C1 segment of cervical spinal cord (tissue), 14 donors: ENCODE data around the gene MAD2L2.

Source experiments
- DNase-seq, 14 donors: peaks; one replicate each; lab custom pipeline; 2025; lab: John Stamatoyannopoulos, UW

The MAD2L2 gene

DNA sequence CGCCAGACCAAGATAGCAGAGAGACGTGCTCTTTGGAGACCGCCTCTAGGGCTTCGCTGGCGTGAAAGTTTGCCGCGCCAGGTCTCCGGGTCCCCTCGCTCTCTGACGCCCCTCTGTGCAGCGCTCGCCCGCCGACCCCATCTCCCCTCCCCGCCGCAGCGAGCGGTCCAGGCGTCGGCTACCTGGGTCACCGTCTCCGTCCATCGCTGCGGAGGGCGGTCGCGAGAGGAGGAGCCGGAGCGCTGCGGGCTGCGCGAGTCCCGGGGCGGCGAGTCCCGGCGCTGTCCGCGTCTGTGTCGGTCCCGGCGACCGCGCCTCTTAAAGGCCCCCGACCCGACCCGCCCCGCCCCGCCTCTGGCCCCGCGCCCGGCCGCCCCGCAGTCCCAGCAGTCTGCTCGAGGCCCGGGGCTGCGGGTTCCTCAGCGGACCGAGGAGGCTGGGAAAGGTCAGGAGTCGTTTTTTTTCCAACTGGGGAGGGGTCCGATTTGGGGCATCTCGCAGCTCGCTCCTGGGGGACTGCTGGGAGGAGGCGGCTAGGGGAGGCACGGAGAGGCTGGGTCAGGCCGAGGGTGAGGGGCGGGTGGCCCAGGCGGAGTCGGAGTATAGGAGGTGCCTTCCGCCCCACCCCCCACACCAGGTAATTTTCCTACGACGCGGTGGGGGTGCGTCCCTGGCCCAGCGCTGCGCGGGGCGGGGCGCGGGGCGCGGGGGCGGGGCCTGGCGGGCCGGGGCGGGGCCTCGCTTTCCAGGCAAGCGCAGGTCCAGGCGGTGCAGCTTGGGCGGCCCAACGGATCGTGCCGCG lies 26.6 kb downstream of the MAD2L2 start, which contains the start of the genes FBXO2 and FBXO44:
FBXO2 (minus strand) TSS at position 293 of the 802 bp plus-strand sequence; CDS start at position 204, 89 bp downstream.
FBXO44 (plus strand) TSS at position 741 of the 802 bp plus-strand sequence. CDS start 959 bp downstream, outside the sequence.
- peak in 12 of 14 donors; percentile 12 to 79 (median 40) for DNase-seq

DNA sequence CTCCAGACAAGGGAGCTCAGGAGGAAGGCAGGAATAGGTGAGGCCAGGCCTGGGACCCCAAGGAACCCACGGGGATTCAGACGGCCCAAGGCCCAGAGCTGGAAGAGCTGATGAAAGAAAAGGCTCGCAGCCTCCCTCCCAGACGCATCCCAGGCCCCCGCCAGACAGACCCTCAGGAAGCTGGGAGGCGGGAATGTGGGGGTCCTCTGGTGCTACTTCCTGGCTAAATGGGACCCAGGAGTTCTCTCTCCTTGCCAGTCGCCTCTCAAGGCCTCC lies 27.1 kb downstream of the MAD2L2 start:
- no peak for DNase-seq

DNA sequence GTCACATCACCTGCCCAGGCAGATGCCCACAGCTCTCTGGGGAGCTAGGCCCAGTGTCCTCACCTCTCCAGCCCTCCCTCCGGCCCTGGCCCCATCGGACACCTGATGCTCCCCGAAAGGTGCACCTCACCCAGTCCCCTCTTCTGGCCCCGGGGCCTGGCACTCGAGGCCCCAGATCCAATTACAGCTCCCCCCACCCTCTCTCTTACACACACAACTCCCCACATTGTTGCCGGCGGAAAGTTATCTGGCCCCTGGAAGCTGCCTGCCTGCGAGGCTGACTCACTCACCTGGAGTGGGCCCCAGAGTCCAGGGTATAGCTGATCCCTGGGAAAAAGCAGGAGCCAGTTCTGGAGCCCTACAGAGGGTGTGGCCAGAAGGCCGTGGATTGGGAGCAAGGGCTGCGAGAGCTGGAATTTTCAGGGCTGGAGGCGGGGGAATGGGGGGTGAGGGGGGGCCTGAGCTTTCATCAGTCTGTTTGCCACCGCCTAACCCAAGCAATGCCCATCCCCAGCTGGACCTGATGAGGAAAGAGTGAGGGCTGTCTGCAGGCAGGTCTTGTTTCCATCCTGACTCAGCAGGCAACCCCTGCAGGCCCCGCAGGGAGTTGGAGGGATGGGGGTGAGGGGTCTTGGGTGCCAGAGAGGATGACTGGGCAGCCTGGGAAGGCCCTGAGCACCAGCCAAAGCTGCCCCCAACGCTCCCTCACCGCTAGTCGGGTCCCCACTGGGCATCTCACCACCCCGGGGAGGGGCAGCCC lies 27.7 kb downstream of the MAD2L2 start:
- DNase-seq = peak in 5 of 14 donors; percentile 11 to 61 (median 22)

DNA sequence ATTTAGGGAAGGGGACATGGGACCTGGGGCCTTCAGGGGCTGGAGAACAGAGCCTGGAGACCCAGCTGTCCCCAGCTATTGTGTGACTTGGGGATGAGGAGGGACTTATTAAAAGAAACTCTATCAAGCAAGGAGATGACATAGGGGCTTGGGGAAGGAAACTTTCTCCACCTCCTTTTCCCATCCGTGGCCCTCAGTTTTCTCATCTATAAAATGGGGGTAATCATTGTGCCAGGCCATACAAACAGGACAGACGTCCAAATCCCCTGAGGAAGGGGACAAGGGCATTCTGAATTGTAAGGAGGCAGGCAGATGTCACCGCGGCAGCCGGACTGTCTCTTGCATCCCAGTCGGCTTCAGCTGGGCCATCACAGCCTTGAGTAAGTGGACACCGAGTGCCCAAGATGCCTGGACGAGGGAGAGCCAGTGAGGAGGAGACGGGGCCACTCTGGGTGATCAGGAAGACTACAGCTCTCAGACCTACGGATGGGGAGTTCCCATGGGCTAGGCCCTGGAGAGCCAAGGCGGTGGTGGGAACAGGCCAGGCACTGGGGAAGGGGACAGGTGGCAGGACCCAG lies 28.7 kb downstream of the MAD2L2 start:
- DNase-seq = no peak

DNA sequence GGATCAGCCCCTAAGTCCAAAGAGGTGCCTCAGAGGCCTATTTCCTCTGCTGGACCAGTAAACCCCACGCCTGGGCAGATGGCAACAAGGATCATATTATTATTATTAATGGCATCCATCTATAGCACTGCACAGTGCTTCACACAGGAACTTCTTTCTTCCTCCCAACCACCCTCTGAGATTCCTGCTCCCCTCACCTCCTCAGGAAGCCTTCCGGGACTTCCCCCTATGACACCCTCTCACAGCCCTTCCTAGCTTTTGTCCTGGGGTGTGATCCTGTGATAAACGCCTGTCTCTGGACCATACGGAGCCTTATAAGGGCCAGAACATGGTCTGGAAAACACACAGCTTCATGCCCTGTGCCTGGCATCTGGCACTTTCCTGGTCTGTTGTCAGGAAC lies 29.9 kb downstream of the MAD2L2 start:
- DNase-seq = no peak

DNA sequence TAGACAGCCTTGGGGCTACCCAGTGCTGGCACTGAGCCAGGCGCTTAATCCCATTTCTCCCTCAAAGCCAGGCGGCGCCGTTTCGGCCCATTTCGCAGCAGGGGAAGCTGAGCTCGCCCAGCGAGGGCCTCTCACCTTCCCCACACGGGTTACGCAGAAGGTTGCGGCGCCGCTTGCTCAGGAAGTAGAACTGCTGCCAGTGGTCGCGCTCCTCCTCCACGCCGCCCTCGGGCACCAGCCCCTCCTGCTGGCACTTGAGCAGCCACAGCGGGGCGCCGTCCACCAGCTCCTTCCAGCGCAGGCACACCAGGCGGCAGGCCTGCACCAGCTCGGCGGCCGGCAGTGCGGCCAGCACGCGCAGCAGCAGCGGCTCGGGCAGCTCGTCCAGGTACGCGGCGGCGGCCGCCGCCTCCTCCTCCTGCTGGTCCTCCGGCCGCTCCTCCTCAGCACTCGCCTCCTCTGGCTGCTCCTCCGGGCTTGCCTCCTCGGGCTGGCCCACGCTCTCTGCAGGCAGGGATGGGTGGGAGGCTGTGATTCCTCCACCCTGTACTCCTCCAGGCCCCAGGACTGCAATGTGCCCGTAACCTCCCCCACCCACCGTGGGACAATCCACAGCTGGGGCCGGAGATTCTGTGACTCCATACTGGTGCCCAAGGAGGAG lies 30.5 kb downstream of the MAD2L2 start:
- DNase-seq = peak in 12 of 14 donors; percentile 10 to 77 (median 46)

DNA sequence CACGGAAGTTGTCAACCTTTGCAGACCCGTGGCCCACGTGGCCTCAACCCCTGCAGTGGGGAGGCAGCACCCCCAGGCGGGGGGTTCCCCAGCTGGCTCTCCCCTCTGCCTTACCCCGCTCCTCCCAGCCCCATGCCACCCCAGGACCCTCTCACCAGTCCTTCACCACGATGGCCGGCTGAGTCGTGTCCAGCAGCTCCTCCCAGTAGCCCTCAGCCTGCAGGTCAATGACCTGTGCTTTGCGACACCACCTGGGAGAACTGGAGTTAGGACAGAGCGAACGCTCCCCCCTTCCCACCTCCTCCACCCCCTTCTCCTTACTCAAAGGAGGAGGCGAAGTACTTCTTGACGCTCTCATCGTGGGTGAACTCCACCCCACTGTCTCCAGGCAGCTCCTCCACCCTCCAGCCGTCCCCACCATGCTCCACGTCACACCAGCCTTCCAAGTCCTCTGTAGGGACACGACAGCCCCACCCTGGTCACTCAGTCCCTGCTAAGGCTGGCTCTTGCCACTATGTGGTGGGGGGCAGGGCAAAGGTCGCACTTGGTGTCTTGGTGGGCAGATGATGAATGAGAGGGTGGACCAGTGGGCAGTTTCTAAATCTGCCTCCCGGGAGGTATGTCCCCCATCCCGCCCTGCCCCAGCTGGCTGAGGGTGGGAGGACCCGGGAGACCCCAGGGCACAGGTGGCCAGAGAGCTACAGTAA lies 31.2 kb downstream of the MAD2L2 start:
- peak in 1 of 14 donors; percentile 37 for DNase-seq

DNA sequence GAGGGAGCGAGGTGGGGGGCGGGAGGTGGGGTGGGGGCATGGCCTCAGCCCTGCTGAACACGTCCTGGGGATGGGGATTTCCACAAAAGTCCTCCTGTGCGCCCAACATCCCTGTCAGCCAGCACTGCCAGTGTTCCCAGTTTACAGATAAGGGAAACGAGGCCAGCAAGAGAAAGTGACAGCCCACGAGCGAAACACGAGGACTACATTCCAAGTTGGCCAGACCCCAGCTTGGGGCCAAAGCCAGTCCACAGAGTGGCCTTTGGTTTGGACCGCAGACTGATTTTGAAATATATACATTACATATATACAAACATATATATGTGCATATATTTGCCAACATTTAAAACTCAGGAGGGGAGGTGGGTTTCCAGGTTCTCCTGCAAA lies 31.7 kb downstream of the MAD2L2 start:
- no peak for DNase-seq

DNA sequence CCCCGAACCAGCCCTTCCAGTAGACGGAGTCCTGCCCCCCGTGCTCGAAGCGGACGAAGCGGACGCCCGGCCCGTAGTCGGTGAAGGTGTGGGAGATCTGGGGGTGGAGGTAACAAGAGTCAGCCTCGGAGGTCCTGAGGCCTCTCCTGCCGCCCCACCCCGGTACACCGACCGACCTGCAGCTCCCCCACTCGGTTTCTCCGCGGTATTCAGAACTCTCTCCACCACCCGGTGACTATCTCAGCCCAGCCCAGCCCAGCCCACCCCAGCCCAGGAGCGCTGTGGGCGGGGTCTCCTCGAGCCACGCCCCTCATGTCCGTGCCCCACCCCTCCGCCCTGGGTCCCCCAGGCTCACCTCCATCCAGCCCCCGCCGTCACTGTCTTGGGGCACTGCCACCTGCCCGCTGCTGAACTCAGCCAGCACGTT lies 32.2 kb downstream of the MAD2L2 start:
- peak in 7 of 14 donors; percentile 18 to 68 (median 44) for DNase-seq

DNA sequence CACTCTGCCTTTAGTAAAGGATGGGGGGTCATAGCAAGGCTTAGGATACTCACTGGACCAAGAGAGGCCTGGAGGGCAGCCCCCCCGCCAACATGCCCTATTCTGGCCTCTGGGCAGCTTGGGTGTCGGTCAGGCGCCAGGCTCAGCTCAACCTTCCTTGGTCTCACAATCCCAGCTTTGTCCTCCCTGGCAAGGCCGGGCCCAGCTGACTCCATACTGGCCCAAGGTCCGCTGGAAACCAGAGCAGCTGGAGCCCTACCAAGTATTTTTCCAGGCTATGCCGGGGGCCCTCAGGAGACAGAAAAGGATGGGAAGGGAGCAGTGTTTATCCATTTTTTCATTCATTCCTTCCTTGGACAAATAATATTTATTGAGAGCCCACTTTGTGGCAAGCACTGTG lies 32.9 kb downstream of the MAD2L2 start:
- DNase-seq = peak in 13 of 14 donors; percentile 45 to 95 (median 86)

DNA sequence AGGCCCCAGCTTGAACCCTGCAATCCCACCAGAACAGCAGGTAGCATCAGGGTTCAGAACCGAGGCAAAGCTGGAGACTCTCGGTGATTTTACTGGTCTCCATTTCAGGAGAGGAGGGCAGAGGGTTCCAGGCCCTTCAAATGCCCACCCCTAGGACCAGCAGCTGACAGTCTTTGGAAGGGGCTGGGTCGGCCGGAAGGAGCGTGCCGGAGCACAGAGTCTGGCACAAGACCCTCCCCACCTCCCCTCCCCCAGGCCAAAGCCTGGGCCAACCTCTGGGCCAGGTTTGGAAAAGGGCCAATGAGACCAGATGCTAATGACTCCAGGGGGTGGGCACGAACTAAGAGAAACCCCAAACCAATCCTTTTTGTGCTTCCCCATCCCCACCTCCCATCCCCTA lies 33.6 kb downstream of the MAD2L2 start:
- DNase-seq = no peak

DNA sequence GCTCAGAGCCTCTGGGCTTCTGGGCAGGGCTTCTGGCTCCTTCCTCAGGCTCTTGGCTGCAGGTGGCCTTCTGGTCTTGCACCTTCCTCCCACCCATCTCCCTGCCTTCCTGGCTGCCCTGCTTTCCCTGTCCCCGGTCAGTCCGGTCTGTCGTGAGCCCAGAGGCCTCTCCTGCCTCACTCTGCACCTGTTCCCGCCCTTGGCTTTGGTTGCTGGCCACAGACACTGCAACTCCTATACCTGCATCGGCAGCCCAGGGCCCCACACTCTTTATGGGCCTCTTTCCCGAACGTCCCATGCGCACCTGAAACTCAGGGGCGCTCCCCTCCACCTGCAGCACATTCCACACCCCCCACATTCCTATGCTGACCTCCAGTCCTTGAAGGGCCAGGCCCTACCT lies 34.6 kb downstream of the MAD2L2 start:
- DNase-seq = peak in 1 of 14 donors; percentile 13

DNA sequence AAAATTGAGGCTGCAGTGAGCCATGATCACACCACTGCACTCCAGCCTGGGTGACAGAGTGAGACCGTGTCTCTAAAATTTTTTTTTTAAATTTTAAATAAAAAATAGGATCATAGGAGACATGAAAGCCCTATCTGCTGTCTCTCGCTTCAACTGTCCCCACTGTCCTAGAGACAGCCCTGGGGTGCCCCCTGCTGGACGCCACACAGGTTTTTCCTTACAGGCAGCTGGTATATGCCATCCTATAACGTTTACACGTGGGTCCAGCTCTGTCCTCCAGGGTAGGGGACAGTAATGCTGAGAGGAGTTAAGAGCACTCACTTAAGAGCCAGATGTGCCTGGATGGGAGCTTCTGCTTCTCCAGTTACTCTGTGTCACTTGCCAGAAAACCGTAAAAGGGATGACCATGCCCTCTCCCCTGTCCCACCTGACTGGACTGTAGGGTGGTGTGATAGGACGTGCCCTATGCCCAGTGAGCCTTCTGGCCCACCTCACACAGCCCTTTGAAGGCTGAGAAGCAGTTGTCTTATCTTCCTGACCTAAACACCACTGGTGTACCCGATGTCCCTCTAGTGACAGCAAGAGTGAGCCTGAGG lies 35.2 kb downstream of the MAD2L2 start:
- peak in 12 of 14 donors; percentile 9 to 73 (median 55) for DNase-seq

DNA sequence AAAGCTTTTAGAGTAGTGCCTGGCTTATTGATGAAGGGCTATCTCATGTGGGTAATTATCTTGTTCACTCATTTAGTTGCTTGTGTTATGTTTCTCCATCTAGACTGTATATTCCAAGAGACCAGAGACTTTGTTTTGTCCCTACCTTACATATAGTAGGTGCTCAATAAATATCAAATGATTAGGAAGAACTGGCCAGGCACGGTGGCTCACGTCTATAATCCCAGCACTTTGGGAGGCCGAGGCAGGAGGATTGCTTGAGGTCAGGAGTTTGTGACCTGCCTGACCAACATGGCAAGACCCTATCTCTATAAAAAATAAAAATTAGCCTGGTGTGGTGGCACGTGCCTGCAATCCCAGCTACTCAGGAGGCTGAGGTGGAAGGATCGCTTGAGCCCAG lies 35.7 kb downstream of the MAD2L2 start:
- DNase-seq = no peak

DNA sequence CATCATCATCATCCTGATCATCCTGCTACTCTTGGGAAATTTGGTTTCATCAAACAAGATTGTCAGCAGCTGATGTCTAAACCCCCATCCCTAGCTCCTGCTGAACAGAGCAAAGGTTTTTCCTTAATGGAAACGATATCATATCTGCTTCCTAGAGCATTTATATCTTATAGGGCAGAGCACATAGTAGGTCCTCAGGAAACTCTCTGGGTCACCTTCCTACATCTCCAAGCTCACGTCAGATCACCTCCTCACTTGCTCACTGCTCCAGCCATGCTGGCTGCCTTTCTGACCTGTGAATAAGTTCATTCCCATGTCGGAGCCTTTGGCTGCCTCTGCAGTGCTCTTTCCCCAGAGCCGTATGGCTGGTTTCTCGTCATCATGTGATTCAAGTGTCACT lies 37.2 kb downstream of the MAD2L2 start:
- DNase-seq = no peak

DNA sequence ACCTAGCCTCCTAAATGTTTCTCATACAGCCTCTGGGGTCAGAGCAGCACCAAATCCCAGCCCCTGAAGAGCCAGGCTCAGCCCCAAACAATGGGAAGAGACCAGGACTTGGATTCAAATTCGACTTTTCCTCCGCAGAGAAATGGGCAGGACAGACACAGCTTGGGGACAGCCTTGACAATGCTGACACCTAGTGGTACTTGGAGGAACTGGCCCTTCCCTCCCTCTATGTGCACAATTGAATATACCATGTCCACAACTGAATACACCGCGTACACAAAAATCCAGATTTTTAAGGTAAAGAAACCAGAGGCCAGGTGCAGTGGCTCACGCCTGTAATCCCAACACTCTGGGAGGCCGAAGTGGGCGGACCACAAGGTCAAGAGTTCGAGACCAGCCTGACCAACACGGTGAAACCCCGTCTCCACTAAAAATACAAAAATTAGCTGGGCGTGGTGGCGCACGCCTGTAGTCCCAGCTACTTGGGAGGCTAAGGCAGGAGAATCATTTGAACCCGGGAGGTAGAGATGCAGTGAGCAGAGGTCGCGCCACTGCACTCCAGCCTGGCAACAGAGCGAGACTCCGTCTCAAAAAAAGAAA lies 38.4 kb downstream of the MAD2L2 start:
- DNase-seq = peak in 11 of 14 donors; percentile 10 to 56 (median 19)

DNA sequence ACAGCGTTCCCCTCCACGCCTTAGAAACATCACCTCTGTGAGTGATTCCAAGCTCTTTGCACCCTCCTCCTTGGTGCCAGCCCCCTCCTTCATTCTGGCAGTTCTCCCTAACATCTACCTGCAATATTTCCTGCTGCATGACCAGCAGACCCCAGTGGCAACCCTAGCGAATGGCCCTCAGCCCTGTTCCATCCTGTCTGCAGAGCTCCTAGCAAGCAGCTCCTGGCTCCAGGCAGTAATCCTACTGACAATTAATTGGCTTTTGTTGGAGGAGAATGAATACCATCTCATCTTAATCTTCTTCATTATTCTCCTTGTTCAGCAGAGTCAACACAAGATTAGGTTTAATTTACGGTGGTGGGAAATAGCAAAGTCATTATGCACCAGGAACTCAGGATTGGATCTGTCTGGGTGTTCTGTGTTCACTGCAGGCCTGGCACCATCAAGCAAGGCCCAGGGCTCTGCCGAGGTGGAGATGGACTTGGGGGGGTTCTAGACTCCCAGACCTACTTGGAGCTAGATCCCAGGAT lies 39.1 kb downstream of the MAD2L2 start:
- DNase-seq = no peak

DNA sequence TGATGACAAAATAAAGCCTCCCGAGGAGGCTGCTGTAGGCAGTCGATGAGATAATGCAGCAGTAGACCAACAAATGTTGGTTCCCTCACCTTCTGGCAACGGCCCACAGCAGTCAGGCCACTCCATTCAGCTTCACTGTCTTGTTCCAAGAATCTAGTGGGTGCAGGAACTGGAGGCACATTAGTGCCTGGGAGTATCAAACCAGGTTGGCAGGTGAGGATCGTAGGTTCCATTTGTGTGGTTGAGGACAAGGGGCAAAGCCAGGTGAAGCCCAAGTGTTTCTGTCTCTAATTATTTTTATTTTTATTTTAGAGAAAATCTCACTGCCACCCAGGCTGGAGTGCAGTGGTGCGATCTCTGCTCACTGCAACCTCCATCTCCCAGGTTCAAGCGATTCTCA lies 40.0 kb downstream of the MAD2L2 start:
- DNase-seq = no peak

DNA sequence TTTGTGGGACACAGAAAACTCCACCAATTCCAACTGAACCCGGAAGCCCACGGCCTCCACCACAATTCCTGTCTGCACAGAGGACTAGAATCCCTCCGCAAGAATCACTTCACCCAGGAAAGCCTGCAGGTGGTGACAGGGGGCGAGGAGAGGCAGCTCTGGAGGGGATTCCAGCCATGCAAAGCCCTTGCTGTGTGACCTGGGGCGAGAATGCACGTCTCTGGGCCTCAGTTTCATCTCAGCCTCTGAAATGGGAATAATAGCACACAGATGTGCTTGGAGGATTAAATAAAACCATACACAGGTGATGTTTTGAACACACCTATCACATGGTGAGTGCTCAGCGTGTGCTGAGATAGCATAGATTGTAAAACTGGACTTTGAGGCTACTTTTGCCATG lies 40.8 kb downstream of the MAD2L2 start:
- DNase-seq = no peak

DNA sequence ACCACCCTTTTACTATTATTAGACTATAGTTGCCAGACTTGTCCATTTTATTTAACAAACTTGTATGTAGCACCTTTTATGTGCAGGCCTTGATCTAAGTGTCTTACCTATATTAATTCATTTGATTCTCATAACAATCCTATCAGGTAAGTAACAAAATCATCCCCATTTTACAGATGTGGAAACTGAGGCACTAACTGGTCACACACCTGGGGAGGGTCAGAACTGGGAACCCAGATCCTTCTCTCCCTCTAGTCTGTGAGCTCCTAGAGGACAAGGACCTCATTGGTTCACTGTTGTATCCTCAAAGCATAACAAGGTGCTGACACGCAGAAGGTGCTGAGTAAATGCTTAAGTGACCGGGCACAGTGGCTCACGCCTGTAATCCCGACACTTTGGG lies 41.6 kb downstream of the MAD2L2 start:
- no peak for DNase-seq
